Muscle layer of duodenum (tissue), 2 donors: ENCODE measurements around the gene LTF.

Source experiments
- H3K27ac ChIP-seq: one replicate; pipeline ENCODE4 v1.7.0; 2013; ENCODE audit warnings: mild to moderate bottlenecking, low read length
- H3K27me3 ChIP-seq: one replicate; pipeline ENCODE4 v1.7.0; 2013; ENCODE audit warnings: low read depth, mild to moderate bottlenecking, control low read depth, low read length
- H3K36me3 ChIP-seq, 2 donors: one replicate each; pipeline ENCODE4 v1.7.0; 2013; ENCODE audit warnings: low read length in 2 of 2, control low read depth in 1 of 2, mild to moderate bottlenecking in 1 of 2; ENCODE audit not compliant: insufficient read depth in 2 of 2, control insufficient read depth in 1 of 2
- H3K4me1 ChIP-seq, 2 donors: one replicate each; pipeline ENCODE4 v1.7.0; 2013; ENCODE audit warnings: low read length in 2 of 2, mild to moderate bottlenecking in 2 of 2, control low read depth in 1 of 2, moderate library complexity in 1 of 2; ENCODE audit not compliant: insufficient read depth in 2 of 2, control insufficient read depth in 1 of 2
- H3K4me3 ChIP-seq, 2 donors: one replicate each; pipeline ENCODE4 v1.7.0; 2013; ENCODE audit warnings: low read length in 2 of 2, low read depth in 1 of 2, mild to moderate bottlenecking in 1 of 2
- H3K9me3 ChIP-seq, 2 donors: one replicate each; pipeline ENCODE4 v1.7.0; 2013; ENCODE audit warnings: low read length in 2 of 2, control low read depth in 1 of 2, mild to moderate bottlenecking in 1 of 2; ENCODE audit not compliant: control insufficient read depth in 1 of 2
- donor health status: healthy.

LTF gene

DNA sequence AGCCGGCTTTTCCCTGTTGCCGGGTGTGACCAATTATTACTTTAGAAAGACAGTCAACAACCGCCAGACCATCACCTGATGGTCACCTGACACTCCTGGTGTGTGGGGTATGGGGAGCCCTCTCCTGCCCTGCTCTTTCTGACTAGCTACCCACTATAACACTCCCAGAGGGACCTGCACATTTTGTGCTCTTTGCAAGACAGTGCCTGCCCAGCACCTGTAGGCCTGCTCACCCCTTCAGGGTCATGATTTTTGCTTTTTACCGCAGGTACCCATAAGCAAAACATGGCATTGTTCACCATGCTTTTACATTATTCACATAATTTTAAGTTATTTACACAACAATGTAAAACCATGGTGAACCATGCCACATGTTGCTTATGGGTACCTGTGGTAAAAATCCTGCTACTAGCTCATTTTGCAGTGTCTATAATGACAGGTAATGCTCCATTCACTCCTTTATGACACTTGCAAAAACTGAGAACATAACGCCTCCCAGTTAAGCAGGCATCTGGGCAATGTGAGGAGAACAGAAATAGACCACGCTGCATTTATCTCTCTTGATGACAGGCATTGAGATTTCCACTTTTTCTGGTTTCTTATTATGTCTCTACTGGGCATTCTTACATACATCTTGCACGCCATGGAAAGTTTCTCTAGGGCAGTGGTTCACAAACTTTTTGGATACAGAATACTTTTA, 47.7 kb downstream of the LTF start:
- H3K4me1 ChIP-seq, result no peaks in the 10 kb centered on the region
- no peaks in the 10 kb centered on the region for H3K36me3 ChIP-seq
- no peak overlapping the region for H3K27ac ChIP-seq
- no peak overlapping the region for H3K4me3 ChIP-seq
- no peaks in the 10 kb centered on the region for H3K9me3 ChIP-seq
- H3K27me3 ChIP-seq, result no peaks in the 10 kb centered on the region

DNA sequence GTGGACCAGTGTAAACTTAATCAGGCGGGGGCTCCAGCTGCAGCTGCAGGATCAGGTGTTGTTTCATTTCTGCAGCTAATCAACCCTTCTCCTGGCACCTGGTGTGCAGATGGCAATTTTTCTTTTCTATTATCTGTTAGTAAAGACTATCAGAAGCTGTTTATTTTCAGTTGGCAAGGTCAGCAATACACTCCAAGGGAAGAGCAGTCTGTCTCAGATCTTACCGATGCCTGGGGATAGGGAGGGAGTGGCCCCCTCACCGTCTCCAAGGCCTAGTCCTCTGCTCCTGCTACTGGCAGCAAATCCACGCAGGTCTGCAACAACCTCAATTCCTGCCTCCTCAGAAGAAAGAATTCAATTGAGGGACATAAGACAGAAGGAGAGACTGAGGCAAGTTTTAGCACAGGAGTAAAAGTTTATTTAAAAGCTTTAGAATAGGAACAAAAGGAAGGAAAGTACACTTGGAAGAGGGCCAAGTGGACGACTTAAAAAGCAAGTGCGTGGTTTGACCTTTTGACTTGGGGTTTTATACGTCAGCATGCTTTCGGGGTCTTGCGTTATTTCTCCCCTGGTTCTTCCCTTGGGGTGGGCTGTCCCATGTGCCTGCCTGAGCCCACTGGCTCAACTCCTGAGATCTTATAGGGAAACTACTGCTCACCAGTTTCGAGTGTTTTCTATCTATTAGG, 48.4 kb downstream of the LTF start:
- Histone ChIP-seq H3K4me1 (no peaks in the 10 kb centered on the region), H3K27me3 (no peaks in the 10 kb centered on the region), H3K4me3 (no peak overlapping the region), H3K27ac (no peak overlapping the region), H3K9me3 (no peaks in the 10 kb centered on the region), H3K36me3 (no peaks in the 10 kb centered on the region)

DNA sequence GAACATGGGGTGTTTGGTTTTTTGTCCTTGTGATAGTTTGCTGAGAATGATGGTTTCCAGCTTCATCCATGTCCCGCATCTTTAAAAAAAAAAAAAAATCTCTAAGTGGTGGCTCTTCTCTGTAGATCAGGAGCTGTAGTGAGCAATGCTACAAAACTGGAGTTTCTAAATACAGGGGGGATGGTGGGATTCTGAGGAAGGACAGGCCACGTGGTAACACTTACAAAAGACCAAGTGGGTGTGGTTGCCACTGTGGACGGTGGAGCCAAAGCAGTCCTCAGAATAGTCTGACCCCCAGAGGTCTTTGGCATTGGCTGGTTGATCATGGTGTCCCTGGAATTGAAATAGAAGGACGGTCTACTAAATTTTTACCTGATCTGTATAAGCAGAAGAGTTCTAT, 50.0 kb downstream of the LTF start:
- Histone ChIP-seq H3K4me1 (no peaks in the 10 kb centered on the region), H3K9me3 (no peaks in the 10 kb centered on the region), H3K27me3 (no peaks in the 10 kb centered on the region), H3K36me3 (no peaks in the 10 kb centered on the region), H3K27ac (no peak overlapping the region), H3K4me3 (no peak overlapping the region)

DNA sequence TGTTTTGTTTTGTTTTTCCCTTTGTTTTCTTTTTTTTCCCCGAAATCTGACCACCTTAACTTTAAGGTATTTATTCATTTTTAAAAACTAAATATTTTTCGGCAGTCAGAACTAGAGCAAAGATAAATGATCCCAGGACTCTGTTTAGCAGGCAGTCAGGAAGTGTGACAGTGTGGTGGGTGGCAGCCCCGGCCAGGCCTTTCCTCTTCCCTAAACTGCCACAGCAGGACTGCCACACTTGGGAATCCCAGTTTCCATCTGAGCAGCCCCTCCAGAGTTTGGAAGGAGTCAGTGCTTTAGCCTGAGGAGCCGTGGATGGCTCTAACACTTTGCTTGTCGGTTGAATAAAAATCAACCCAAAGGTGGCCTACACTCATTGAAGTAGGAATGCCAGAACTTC, 50.8 kb downstream of the LTF start:
- Histone ChIP-seq H3K4me3 (no peak overlapping the region), H3K36me3 (no peaks in the 10 kb centered on the region), H3K4me1 (no peaks in the 10 kb centered on the region), H3K9me3 (no peaks in the 10 kb centered on the region), H3K27me3 (no peaks in the 10 kb centered on the region), H3K27ac (no peak overlapping the region)

DNA sequence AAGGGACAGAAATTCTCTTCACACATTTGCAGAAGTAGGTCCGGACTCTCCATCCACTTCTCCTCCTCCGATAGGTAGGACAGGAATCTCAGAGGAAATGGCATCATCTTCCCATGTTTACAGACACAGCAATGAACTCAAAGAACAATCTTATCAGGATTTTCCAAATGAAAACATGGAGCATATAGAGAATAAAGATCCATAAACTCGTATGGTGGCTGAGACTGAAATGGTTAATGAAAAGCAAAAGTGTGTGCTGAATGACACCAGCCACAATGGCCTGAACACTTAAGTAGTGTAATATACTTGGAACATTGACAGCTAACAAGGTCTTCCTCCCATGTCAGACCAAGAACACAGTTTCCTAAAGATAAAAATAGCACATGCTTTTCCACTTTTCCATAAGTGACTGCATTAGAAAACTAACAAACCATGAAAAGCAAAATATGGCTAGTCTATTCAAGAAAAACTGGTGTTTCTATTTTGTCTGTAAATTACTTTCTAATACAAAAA, 51.9 kb downstream of the LTF start:
- no peaks in the 10 kb centered on the region for H3K36me3 ChIP-seq

DNA sequence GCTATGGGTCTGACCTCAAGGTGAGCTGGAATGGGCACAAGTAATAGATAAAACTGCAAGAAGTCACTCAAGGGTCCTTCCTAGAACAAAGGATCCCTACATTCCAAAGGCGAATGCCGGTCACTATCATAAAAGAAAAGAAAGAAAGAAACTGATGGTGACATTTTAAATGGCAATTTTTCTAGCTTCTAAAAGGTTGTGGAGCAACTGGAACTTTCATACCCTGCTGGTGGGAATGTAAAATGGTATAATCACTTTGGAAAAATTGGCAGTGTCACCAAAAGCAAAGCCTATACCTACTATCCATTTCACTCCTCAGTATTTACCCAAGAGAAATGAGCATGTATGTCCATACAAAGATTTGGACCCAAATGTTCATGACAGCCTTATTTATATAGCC, 53.4 kb downstream of the LTF start:
- Histone ChIP-seq H3K4me1 (peaks cover 0 to 7% of the 10 kb centered on the region in 2 donors), H3K27me3 (no peaks in the 10 kb centered on the region), H3K4me3 (no peak overlapping the region), H3K9me3 (no peaks in the 10 kb centered on the region), H3K27ac (no peak overlapping the region), H3K36me3 (no peaks in the 10 kb centered on the region)

More for the DNA sequence above, 51.9 kb downstream of the LTF start:
- H3K27me3 ChIP-seq, result no peaks in the 10 kb centered on the region
- no peak overlapping the region for H3K27ac ChIP-seq
- no peak overlapping the region for H3K4me3 ChIP-seq
- no peaks in the 10 kb centered on the region for H3K4me1 ChIP-seq
- H3K9me3 ChIP-seq, result no peaks in the 10 kb centered on the region

DNA sequence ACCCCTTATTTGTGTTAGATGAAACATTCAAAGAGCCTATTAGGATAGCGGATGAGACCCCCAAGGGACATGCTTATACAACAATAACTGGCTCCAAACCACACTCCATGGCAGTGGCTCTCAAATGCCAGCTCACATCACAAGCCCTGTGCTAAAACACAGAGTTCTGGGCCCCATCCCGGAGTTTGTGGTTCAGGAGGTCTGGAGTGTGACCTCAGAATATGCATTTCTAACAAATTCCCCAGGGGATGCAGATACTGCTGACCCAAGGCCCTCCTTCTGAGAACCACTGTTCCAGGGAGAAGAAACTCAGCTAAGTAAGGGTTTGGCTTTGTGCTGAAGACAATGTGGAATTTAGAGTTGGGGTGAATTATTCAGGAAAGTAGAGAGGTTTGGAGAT, 54.0 kb downstream of the LTF start:
- Histone ChIP-seq H3K36me3 (no peaks in the 10 kb centered on the region), H3K9me3 (no peaks in the 10 kb centered on the region), H3K27me3 (no peaks in the 10 kb centered on the region), H3K27ac (no peak overlapping the region), H3K4me3 (no peak overlapping the region), H3K4me1 (peaks cover 0 to 8% of the 10 kb centered on the region in 2 donors)

DNA sequence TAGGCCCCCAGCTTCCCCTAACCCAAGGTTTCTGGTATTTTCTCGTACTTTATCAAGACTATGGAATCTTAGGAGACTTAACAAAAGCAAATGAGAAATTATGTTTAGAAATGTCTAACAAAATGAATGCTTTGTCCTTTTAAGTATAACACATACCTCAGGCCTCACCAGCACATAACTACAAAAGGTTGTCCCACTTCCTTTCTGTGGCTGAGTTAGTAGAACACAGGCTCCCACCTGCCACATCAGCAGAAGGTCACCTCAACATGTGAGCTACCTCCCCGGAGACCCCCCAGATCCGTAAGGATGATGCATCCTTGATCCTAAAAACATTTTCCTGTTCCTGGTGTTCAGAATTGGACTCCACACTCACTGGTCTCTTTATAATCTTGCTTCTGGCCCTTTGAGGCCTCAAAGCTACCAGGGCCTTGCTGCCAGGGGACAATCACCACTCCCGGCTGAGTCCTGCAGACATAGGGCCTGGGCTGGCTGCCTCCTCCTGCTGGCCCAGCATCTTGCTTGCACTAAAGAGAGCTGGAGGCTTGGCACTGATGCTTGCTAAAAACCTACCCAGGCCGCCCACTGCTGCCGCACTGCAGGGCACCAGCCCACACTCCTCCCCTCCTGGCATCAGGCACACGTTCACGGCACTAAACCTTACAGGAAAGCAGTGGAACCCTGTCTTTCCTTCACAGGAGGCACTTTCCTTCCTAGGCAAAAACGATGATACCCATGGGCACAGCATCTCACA, 54.8 kb downstream of the LTF start:
- Histone ChIP-seq H3K4me3 (no peak overlapping the region), H3K27ac (no peak overlapping the region), H3K36me3 (no peaks in the 10 kb centered on the region), H3K27me3 (no peaks in the 10 kb centered on the region), H3K4me1 (peaks cover 0 to 8% of the 10 kb centered on the region in 2 donors), H3K9me3 (no peaks in the 10 kb centered on the region)

DNA sequence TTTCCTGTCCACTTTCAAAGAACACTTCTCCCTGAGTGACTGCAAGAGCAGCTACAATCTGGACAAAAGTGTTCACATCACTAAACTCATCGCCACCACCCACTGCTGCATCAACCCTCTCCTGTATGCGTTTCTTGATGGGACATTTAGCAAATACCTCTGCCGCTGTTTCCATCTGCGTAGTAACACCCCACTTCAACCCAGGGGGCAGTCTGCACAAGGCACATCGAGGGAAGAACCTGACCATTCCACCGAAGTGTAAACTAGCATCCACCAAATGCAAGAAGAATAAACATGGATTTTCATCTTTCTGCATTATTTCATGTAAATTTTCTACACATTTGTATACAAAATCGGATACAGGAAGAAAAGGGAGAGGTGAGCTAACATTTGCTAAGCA, 55.9 kb downstream of the LTF start:
- no peaks in the 10 kb centered on the region for H3K27me3 ChIP-seq
- no peaks in the 10 kb centered on the region for H3K9me3 ChIP-seq
- no peaks in the 10 kb centered on the region for H3K36me3 ChIP-seq
- H3K4me3 ChIP-seq, result no peak overlapping the region
- no peak overlapping the region for H3K27ac ChIP-seq
- peaks cover 0 to 8% of the 10 kb centered on the region in 2 donors for H3K4me1 ChIP-seq

DNA sequence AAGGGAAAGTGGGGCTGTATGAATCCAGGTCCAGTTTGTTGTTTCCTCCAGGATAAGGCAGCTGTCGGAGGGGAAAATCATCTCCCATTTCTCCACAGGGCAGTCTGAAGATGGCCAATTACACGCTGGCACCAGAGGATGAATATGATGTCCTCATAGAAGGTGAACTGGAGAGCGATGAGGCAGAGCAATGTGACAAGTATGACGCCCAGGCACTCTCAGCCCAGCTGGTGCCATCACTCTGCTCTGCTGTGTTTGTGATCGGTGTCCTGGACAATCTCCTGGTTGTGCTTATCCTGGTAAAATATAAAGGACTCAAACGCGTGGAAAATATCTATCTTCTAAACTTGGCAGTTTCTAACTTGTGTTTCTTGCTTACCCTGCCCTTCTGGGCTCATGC, 56.7 kb downstream of the LTF start:
- no peaks in the 10 kb centered on the region for H3K27me3 ChIP-seq
- H3K9me3 ChIP-seq, result no peaks in the 10 kb centered on the region
- H3K36me3 ChIP-seq, result no peaks in the 10 kb centered on the region
- H3K27ac ChIP-seq, result peak overlapping the region; percentile 90
- peak overlapping the region; percentile 19 to 61 for H3K4me3 ChIP-seq
- H3K4me1 ChIP-seq, result peaks cover 0 to 8% of the 10 kb centered on the region in 2 donors
